Lung (tissue), 12 donors: ENCODE measurements around the gene AMOT. TPM values are rescaled to one million over a fixed set of nuclear protein-coding genes. Genes with fewer than 3 reads are reported as not detected.

Experiments used
- ATAC-seq: fragments of 200-7000 bp; cut with Tn5 transposase; one replicate; pipeline ENCODE4 v1.9.1; 2020; ENCODE audit warnings: moderate number of reproducible peaks; ENCODE audit not compliant: insufficient read depth, low FRiP score
- DNase-seq, 3 donors: peaks; one replicate each; pipeline ENCODE4 v3.0.0-alpha.2; 2013 to 2017
- H3K27ac ChIP-seq, 2 donors: one replicate each; pipeline ENCODE4 v1.5.1; 2013; ENCODE audit warnings: mild to moderate bottlenecking in 2 of 2, moderate library complexity in 2 of 2, control low read depth in 1 of 2, inconsistent platforms in 1 of 2, low read depth in 1 of 2, low read length in 1 of 2
- H3K27me3 ChIP-seq, 3 donors: one replicate each; pipeline ENCODE4 v1.5.1; 2013; ENCODE audit warnings: low read length in 2 of 3; ENCODE audit not compliant: control insufficient read depth in 3 of 3, insufficient read depth in 3 of 3
- H3K36me3 ChIP-seq, 4 donors: one replicate each; pipeline ENCODE4 v1.5.1; 2013; ENCODE audit warnings: low read length in 4 of 4, mild to moderate bottlenecking in 1 of 4, moderate library complexity in 1 of 4; ENCODE audit not compliant: control insufficient read depth in 4 of 4, insufficient read depth in 4 of 4
- H3K4me1 ChIP-seq, 5 donors: one replicate each; pipeline ENCODE4 v1.5.1; 2013; ENCODE audit warnings: low read length in 5 of 5, mild to moderate bottlenecking in 2 of 5, moderate library complexity in 1 of 5; ENCODE audit not compliant: control insufficient read depth in 5 of 5, insufficient read depth in 5 of 5
- H3K4me3 ChIP-seq: one replicate; pipeline ENCODE4 v1.5.1; 2013; ENCODE audit warnings: mild to moderate bottlenecking, control low read depth, moderate library complexity
- H3K9ac ChIP-seq, 2 donors: one replicate each; pipeline ENCODE4 v1.5.1; 2013; ENCODE audit warnings: low read length in 2 of 2, control low read depth in 1 of 2; ENCODE audit not compliant: insufficient read depth in 1 of 2
- H3K9me3 ChIP-seq, 4 donors: one replicate each; pipeline ENCODE4 v1.5.1; 2013; ENCODE audit warnings: low read length in 3 of 4, mild to moderate bottlenecking in 1 of 4, moderate library complexity in 1 of 4; ENCODE audit not compliant: control insufficient read depth in 4 of 4, insufficient read depth in 3 of 4
- CTCF ChIP-seq: IDR thresholded peaks from 2 replicates; pipeline ENCODE4 v1.5.1; 2012; ENCODE audit warnings: mild to moderate bottlenecking; ENCODE audit errors: control extremely low read depth, extremely low read depth
- WGBS, 2 donors: extraction: QIAGEN DNeasy Blood & Tissue Kit; methylation state at CpG; one replicate each; pipeline ENCODE4 v1.1.7; 2013; 5-methylcytosine and 5-hydroxymethylcytosine counted together
- polyA plus RNA-seq, 2 donors: library from polyadenylated mRNA; stranded (reverse); fragments of 200-250 nt; gene quantifications; one replicate each; pipeline ENCODE4 v1.2.1, GENCODE V29; 2013
- total RNA-seq, 2 donors: library from RNA; depleted of rRNA in 1 of 2; stranded (reverse); fragments of >200 nt in 1 of 2; gene quantifications; one replicate each; pipeline ENCODE4 v1.2.1, GENCODE V29; 2014 to 2021
- donor health status: control.
- donor health status: control.
- donor health status: Bipolar disorder and iron deficiency.
- donor health status: healthy.
- donor health status: DM: yes; HTN: yes; CAD: no.

Gene AMOT
- total and polyA plus RNA-seq, 4 donors = 0.79 to 11.8 (median 5.9) TPM

- Histone ChIP-seq H3K27ac (no peak overlapping the region), H3K9me3 (no peaks in the 10 kb centered on the region), H3K9ac (no peak overlapping the region), H3K27me3 (peaks cover 0 to 19% (median 13%) of the 10 kb centered on the region in 3 donors), H3K4me3 (no peak overlapping the region), H3K4me1 (no peaks in the 10 kb centered on the region), H3K36me3 (peaks cover 0 to 5% (median 0%) of the 10 kb centered on the region in 4 donors)
- DNase-seq = no peak
- TF ChIP-seq CTCF = no peak
- ATAC-seq = no peak
- 82 to 95% methylated on average over 4 of the region's 4 CpGs for WGBS, 2 donors
Measured at GRCh38 chrX:112812741-112813140, 27.9 kb downstream of the AMOT start.

- ATAC-seq (no peak), DNase-seq (no peak)
- 74 to 84% methylated on average over 3 of the region's 3 CpGs for WGBS, 2 donors
- Histone ChIP-seq H3K4me1 (no peaks in the 10 kb centered on the region), H3K36me3 (peaks cover 0 to 8% (median 0%) of the 10 kb centered on the region in 4 donors), H3K27ac (no peak overlapping the region), H3K9me3 (no peaks in the 10 kb centered on the region), H3K27me3 (peaks cover 5 to 16% (median 8%) of the 10 kb centered on the region in 3 donors), H3K4me3 (no peak overlapping the region), H3K9ac (no peak overlapping the region)
- no peak for TF ChIP-seq CTCF
Measured at GRCh38 chrX:112808651-112809195, 31.9 kb downstream of the AMOT start.

GRCh38 chrX:112808007-112808406 lies 32.6 kb downstream of the AMOT start:
- Histone ChIP-seq H3K4me1 (no peaks in the 10 kb centered on the region), H3K27ac (no peak overlapping the region), H3K36me3 (peaks cover 0 to 8% (median 0%) of the 10 kb centered on the region in 4 donors), H3K4me3 (no peak overlapping the region), H3K27me3 (peaks cover 5 to 21% (median 8%) of the 10 kb centered on the region in 3 donors), H3K9me3 (no peaks in the 10 kb centered on the region), H3K9ac (no peak overlapping the region)
- no peak for DNase-seq
- no peak for ATAC-seq
- TF ChIP-seq CTCF = no peak
- 55 to 82% methylated on average over 4 of the region's 4 CpGs for WGBS, 2 donors

GRCh38 chrX:112803060-112803459 lies 37.6 kb downstream of the AMOT start:
- H3K9ac ChIP-seq = no peak overlapping the region
- H3K4me1 ChIP-seq = no peaks in the 10 kb centered on the region
- 88 to 95% methylated on average over 3 of the region's 3 CpGs for WGBS, 2 donors
- DNase-seq = no peak
- no peak for TF ChIP-seq CTCF
- no peaks in the 10 kb centered on the region for H3K9me3 ChIP-seq
- ATAC-seq = no peak
- H3K4me3 ChIP-seq = no peak overlapping the region
- H3K27ac ChIP-seq = no peak overlapping the region
- peaks cover 0 to 3% (median 0%) of the 10 kb centered on the region in 4 donors for H3K36me3 ChIP-seq
- peaks cover 4 to 21% (median 5%) of the 10 kb centered on the region in 3 donors for H3K27me3 ChIP-seq
